Measurements from ENCODE around the gene TULP3. TPM values are rescaled to one million over a fixed set of nuclear protein-coding genes. Genes with fewer than 3 reads are reported as not detected.

Gene TULP3
- total and polyA plus RNA-seq, 2 of the 8 experiments (the other 6 are each of a cell fraction or from before 2014, with no cell fraction given): 18.4 to 21.2 TPM

- Histone ChIP-seq H2BK12ac (ENCODE audit: low read depth, low read length) (no peak overlapping the region), H3K36me3 (ENCODE audit: control insufficient read depth in 2 of 4, insufficient read depth in 4 of 4, low read length in 3 of 4) (peaks cover 0 to 11% (median 3%) of the 10 kb centered on the region in 4 experiments; a peak in 4 of 8 replicates), H4K5ac (ENCODE audit: insufficient read length, low read depth, low read length) (no peak overlapping the region), H3K4me3 (ENCODE audit: extremely low read depth in 1 of 4, insufficient read depth in 2 of 4, low read depth in 3 of 4, low read length in 4 of 4) (no peak overlapping the region), H3K23me2 (ENCODE audit: low read depth, low read length) (no peaks in the 10 kb centered on the region), H3K4ac (replicated peaks; ENCODE audit: insufficient read length, low read depth, low read length) (no peak overlapping the region), H2AK5ac (ENCODE audit: low read depth, low read length) (no peak overlapping the region), H2BK15ac (ENCODE audit: low read length) (no peak overlapping the region), H3K56ac (replicated peaks; ENCODE audit: insufficient read length, low read depth, low read length) (no peak overlapping the region), H2AFZ (ENCODE audit: low read length) (no peak overlapping the region), H3K4me1 (replicated peaks in 1 of 4; ENCODE audit: control insufficient read depth in 3 of 4, insufficient read depth in 4 of 4, low read length in 3 of 4) (peaks cover 0 to 3% (median under 1%) of the 10 kb centered on the region in 4 experiments; a peak in 2 of 7 replicates), H3K27ac (ENCODE audit: low read depth, low read length) (no peak overlapping the region), H3K9me3 (ENCODE audit: insufficient read depth in 2 of 2, low read depth in 1 of 2, low read length in 1 of 2) (no peaks in the 10 kb centered on the region), H3K23ac (ENCODE audit: insufficient read length) (no peak overlapping the region), H3K14ac (ENCODE audit: insufficient read length) (no peak overlapping the region), H4K91ac (replicated peaks; ENCODE audit: insufficient read length, low read length) (no peak overlapping the region), H3K79me2 (ENCODE audit: control insufficient read depth in 1 of 2, insufficient read depth in 2 of 2, low read length in 2 of 2) (peaks cover 12 to 74% of the 10 kb centered on the region in 2 experiments), H3K79me1 (ENCODE audit: low read depth, low read length) (peaks cover 13% of the 10 kb centered on the region), H2BK5ac (ENCODE audit: low read depth, low read length) (no peak overlapping the region), H4K20me1 (replicated peaks in 1 of 2; ENCODE audit: control insufficient read depth in 1 of 2, insufficient read depth in 2 of 2, low read length in 2 of 2) (peaks cover 6 to 26% of the 10 kb centered on the region in 2 experiments), H2BK120ac (replicated peaks; ENCODE audit: low read depth, low read length) (no peak overlapping the region), H3K18ac (ENCODE audit: extremely low read depth, low read length) (no peak overlapping the region), H3K9ac (replicated peaks in 1 of 4; ENCODE audit: extremely low read depth in 1 of 4, low read depth in 3 of 4, low read length in 3 of 4) (no peak overlapping the region), H3K4me2 (ENCODE audit: insufficient read depth in 1 of 2, low read depth in 2 of 2, low read length in 2 of 2) (no peak overlapping the region), H4K8ac (ENCODE audit: extremely low read depth, insufficient read depth, low read length) (no peak overlapping the region), H3K27me3 (replicated peaks in 1 of 4; ENCODE audit: control insufficient read depth in 3 of 4, extremely low read depth in 1 of 4, insufficient read depth in 3 of 4, low read length in 3 of 4) (no peaks in the 10 kb centered on the region), H2BK20ac (ENCODE audit: low read length) (no peak overlapping the region)
- TF ChIP-seq TEAD4 (IDR thresholded peaks at IDR 0.05; ENCODE audit: low read depth, low read length) (no peak), CHD1 (IDR thresholded peaks at IDR 0.05; ENCODE audit: low read depth, low read length) (no peak), CBX5 (IDR thresholded peaks at IDR 0.05; ENCODE audit: low read depth, low read length) (no peak), POLR2A (IDR thresholded peaks at IDR 0.05; ENCODE audit: control extremely low read depth in 1 of 2, low read depth in 2 of 2, low read length in 2 of 2) (no peak), SIN3A (conservative IDR thresholded peaks at IDR 0.05 in 1 of 2, IDR thresholded peaks at IDR 0.05 in 1 of 2; ENCODE audit: low read depth in 1 of 2, low read length in 2 of 2) (no peak), EGR1 (IDR thresholded peaks at IDR 0.05; ENCODE audit: borderline replicate concordance, low read depth, low read length) (no peak), RNF2 (IDR thresholded peaks at IDR 0.05; ENCODE audit: borderline replicate concordance, low read depth, low read length, missing control alignments, poor library complexity, severe bottlenecking) (no peak), SP2 (IDR thresholded peaks at IDR 0.05; ENCODE audit: low read length) (no peak)
- DNase-seq (ENCODE audit: low read depth in 1 of 2, low spot score in 2 of 2) (no peak), FAIRE-seq (no peak)
- WGBS, 2 experiments (ENCODE audit: extremely low coverage in 1 of 2, insufficient coverage in 1 of 2, insufficient read length in 1 of 2, insufficient replicate concordance in 2 of 2, low coverage in 1 of 2, low lambda C conversion rate in 2 of 2, missing lambda C conversion rate in 1 of 2): 93% methylated on average over 5 of the region's 5 CpGs; no CpG with 5 or more reads in 1 of the 2 experiments
- ChIA-PET POLR2A (ENCODE audit: partially characterized antibody) (interaction anchor here (0.6 kb wide), 1 partner anchor 8 kb away, joined by 3 read pairs; no protein-coding TSS in a partner anchor), CTCF (ENCODE audit: partially characterized antibody) (interaction anchor here (1.2 kb wide), 1 partner anchor 12 kb away, joined by 3 read pairs; no protein-coding TSS in a partner anchor)
Observed at GRCh38 chr12:2984249-2984648, 93.6 kb downstream of the TULP3 start.
